ENCODE results near the gene NR2E1. TPM values are rescaled to one million over a fixed set of nuclear protein-coding genes. Genes with fewer than 3 reads are reported as not detected.

NR2E1 gene
- total RNA-seq, 1 experiment from 2014 or later = not detected

DNA sequence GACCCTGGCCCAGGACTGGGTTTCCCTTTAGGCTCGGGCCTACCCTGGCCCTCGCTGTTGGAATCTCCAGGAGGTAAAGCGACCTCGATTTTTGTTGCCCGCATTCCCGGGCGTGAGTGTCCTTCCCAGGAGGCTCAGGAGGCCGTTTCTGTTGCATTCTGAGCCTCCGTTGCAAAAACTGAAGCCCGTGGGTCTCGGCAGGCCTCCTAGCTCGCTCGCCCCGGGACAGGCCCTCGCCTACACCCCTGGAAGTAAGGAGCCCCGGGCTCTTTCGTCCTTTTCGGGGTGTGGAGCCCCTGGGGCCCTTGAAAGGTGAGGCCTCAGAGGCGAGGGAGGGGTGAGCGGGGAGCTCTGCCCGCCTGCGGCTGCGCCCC, 2.3 kb downstream of the NR2E1 start:
- POLR2A ChIA-PET = no interaction called here
- no peak for DNase-seq (ENCODE audit: unreplicated experiment)
- BruUV-seq (replicated peaks) = no TSS peak
- Mint-ChIP-seq H3K27ac (ENCODE audit: low read depth, unreplicated experiment) (no peak overlapping the region), H3K9me3 (ENCODE audit: unreplicated experiment) (no peaks in the 10 kb centered on the region), H3K27me3 (ENCODE audit: insufficient read depth, unreplicated experiment) (peaks cover 37% of the 10 kb centered on the region), H3K36me3 (ENCODE audit: insufficient read depth, unreplicated experiment) (no peaks in the 10 kb centered on the region), H3K4me3 (ENCODE audit: unreplicated experiment) (no peak overlapping the region), H3K4me1 (ENCODE audit: insufficient read depth, unreplicated experiment) (no peaks in the 10 kb centered on the region)
- CTCF ChIA-PET = no interaction called here
- intact Hi-C loops (cut with micrococcal nuclease) = no loop called here
- TF ChIP-seq, protein P1, sequence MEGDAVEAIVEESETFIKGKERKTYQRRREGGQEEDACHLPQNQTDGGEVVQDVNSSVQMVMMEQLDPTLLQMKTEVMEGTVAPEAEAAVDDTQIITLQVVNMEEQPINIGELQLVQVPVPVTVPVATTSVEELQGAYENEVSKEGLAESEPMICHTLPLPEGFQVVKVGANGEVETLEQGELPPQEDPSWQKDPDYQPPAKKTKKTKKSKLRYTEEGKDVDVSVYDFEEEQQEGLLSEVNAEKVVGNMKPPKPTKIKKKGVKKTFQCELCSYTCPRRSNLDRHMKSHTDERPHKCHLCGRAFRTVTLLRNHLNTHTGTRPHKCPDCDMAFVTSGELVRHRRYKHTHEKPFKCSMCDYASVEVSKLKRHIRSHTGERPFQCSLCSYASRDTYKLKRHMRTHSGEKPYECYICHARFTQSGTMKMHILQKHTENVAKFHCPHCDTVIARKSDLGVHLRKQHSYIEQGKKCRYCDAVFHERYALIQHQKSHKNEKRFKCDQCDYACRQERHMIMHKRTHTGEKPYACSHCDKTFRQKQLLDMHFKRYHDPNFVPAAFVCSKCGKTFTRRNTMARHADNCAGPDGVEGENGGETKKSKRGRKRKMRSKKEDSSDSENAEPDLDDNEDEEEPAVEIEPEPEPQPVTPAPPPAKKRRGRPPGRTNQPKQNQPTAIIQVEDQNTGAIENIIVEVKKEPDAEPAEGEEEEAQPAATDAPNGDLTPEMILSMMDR (IDR thresholded peaks at IDR 0.05; ENCODE audit: unreplicated experiment) = no peak

DNA sequence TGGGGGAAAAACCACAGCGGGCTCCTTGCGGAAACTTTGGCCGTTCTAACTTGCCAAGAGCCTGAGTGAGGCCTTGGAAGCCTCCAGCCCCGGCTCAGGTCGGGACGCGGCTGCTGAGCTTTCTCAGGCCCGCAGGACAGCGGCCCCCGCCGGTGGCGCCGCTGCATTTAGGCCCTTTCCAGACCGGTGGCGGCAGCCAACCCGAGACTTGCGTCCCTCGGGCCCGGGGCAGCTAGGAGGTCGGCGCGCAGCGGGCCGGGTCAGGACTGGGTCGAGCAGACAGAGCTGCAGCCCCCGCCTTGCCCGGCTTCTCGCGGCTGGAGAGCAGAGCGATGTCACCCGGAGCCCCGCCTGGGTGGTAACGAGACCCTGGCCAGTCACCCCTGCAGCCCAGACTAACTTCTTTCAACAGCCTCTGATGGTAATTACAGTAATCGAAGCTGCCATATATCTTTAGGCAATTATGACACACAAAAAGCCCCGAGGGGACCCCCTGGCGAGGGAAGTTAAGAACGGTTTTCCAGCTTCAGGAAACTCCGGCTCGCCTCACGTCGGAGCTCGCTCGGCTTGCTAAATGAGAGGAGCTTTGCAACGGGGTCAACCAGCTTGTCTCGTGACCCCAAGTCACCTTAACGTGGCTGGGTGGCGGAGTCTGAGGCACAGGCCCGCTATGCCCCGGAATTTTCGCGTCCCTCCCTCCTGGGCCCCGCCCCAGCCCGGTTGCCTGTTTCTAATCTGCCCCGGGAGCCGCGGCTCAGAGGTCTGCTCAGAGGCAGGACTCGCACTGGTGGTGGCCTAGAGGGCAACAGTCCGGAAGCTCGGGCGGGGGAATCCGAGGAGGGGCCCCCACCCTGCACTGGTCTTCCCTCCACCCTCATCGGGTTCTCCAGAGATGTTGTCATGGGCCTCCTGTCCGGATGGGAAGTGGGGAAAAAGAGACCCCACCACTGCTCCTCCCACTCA, 3.0 kb downstream of the NR2E1 start:
- Mint-ChIP-seq H3K27me3 (ENCODE audit: insufficient read depth, unreplicated experiment) (peaks cover 29% of the 10 kb centered on the region), H3K9me3 (ENCODE audit: unreplicated experiment) (no peaks in the 10 kb centered on the region), H3K27ac (ENCODE audit: low read depth, unreplicated experiment) (no peak overlapping the region), H3K4me1 (ENCODE audit: insufficient read depth, unreplicated experiment) (no peaks in the 10 kb centered on the region), H3K4me3 (ENCODE audit: unreplicated experiment) (no peak overlapping the region), H3K36me3 (ENCODE audit: insufficient read depth, unreplicated experiment) (no peaks in the 10 kb centered on the region)
- no TSS peak for BruUV-seq (replicated peaks)
- POLR2A ChIA-PET = no interaction called here
- CTCF ChIA-PET = no interaction called here
- intact Hi-C loops (cut with micrococcal nuclease) = no loop called here
- no peak for DNase-seq (ENCODE audit: unreplicated experiment)
- TF ChIP-seq, protein P1 (IDR thresholded peaks at IDR 0.05; ENCODE audit: unreplicated experiment) = no peak

DNA sequence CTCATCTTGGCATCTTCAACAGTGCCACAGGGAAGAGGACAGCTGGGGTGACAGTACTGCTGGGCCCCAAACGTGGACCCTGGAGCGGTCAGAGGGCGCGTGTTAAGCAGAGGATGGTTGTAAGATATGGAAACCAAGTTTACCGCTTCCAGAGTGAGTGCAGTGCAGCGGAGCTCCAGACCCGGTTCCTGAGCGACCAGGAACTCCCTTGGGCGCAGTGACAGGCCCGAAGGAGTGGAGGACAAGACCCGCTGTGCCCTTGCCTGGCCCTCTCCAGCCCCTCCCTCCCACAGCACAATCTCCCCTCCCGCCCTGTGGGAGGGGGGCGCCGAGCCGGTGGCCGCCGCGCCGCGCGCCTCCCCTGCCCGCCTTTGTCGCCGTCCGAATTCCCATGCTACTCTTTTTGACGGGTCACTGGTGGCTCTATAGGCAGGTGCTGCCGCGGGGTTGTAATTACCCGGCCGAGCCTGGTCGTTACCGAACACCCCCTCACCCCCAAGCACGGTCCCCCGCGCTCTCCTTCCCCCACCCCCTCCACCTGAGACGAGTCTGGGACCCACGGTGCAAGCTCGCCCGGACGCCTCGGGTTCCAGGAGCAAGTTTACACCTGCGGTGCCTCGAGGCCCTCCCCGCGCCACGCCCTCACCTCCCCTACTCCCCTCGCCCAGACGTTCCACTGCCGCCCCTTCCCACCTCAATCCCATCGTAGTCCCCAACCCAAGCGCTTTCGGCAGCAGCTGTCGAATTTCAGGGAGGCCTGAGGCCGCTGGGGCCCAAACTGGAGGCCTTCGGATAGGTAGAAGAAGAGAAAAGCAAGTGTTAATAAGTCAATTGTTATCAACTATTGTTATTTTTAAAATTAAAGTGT, 3.9 kb downstream of the NR2E1 start:
- BruUV-seq (replicated peaks) = no TSS peak
- peaks cover 20% of the 10 kb centered on the region for H3K27me3 Mint-ChIP-seq (ENCODE audit: insufficient read depth, unreplicated experiment)
- ChIA-PET CTCF (no interaction called here), POLR2A (no interaction called here)
- intact Hi-C loops (cut with micrococcal nuclease) = no loop called here
- no peak for DNase-seq (ENCODE audit: unreplicated experiment)
- H3K4me1 Mint-ChIP-seq (ENCODE audit: insufficient read depth, unreplicated experiment) = no peaks in the 10 kb centered on the region
- no peak overlapping the region for H3K27ac Mint-ChIP-seq (ENCODE audit: low read depth, unreplicated experiment)
- no peaks in the 10 kb centered on the region for H3K36me3 Mint-ChIP-seq (ENCODE audit: insufficient read depth, unreplicated experiment)
- TF ChIP-seq, protein P1 (IDR thresholded peaks at IDR 0.05; ENCODE audit: unreplicated experiment) = no peak
- no peak overlapping the region for H3K4me3 Mint-ChIP-seq (ENCODE audit: unreplicated experiment)
- H3K9me3 Mint-ChIP-seq (ENCODE audit: unreplicated experiment) = no peaks in the 10 kb centered on the region

Data from MCF 10A (cell line).